Activated T-helper 17 cell treated with anti-CD3 and anti-CD28 coated beads, Interleukin-2, amount 50 U/mL, for 72 hours (primary cell): ENCODE results near the gene CKS2. TPM values are rescaled to one million over a fixed set of nuclear protein-coding genes. Genes with fewer than 3 reads are reported as not detected.
A peak's percentile ranks its signal among the peaks of the same experiment; 100 is the strongest.
"Not testable (repeated sequence)": the region's sequence is repeated elsewhere in the genome, so short reads cannot be mapped to it uniquely, and the experiment has no call there.

ENCODE experiments used
- ATAC-seq: fragments of 150-1000 bp; cut with Tn5 transposase; replicated peaks from 2 replicates; pipeline ENCODE4 v1.10.0; 2021; ENCODE audit warnings: mild to moderate bottlenecking, moderate library complexity
- H3K27ac Mint-ChIP-seq: one replicate; pipeline ENCODE4 v1.8.0; 2022; ENCODE audit warnings: mixed read lengths
- H3K27me3 Mint-ChIP-seq: one replicate; pipeline ENCODE4 v1.8.0; 2022; ENCODE audit warnings: mixed read lengths
- H3K36me3 Mint-ChIP-seq: one replicate; pipeline ENCODE4 v1.8.0; 2022; ENCODE audit warnings: low read depth, mild to moderate bottlenecking, mixed read lengths
- H3K4me1 Mint-ChIP-seq: one replicate; pipeline ENCODE4 v1.8.0; 2022; ENCODE audit warnings: mixed read lengths
- H3K4me3 Mint-ChIP-seq: one replicate; pipeline ENCODE4 v1.8.0; 2022; ENCODE audit warnings: mild to moderate bottlenecking, mixed read lengths
- H3K9me3 Mint-ChIP-seq: one replicate; pipeline ENCODE4 v1.8.0; 2022; ENCODE audit warnings: mixed read lengths
- total RNA-seq, 2 donors: library from RNA; stranded (reverse); gene quantifications; one replicate each; pipeline ENCODE4 v1.2.3, GENCODE V29; 2022

The CKS2 gene
- total RNA-seq, 2 donors from 2014 or later, result 179 to 230 TPM

DNA sequence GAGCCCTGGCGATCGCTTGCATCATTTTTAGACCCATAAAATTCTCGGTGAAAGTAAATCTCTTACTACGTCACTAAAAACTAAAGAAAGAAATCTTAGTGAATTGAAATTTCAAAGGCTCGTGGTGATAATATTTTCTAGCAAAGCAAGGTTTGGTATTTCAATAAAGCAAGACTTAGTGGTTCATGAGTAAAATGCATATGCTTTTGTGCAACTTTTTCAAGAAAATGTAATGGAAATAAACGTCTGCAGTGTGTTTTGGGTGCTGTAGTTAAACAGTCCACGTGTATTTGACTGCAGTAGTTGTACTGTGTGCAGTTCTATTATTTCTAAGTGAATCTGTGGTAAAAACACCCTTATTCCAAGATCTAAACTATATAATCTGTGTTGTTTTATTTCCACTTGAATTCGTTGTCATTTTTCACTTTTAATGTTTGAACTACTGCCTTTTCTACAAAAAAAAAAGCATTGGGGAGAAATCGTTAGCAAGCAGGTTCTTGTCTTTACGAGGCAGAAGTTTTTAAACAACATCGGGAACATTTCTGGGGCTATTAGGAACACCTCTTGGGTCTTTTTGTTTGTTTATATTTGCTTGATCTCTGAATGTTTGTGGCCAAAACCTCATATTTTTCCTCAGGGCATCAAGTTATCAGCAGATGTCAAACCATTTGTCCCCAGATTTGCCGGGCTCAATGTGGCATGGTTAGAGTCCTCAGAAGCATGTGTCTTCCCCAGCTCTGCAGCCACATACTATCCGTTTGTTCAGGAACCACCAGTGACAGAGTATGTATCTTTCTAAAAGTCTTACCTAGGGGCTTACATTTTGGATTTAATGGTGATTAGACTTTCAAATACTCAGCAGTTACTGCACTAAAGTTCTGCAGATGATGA lies 8.3 kb downstream of the CKS2 start:
- Mint-ChIP-seq H3K27ac (peak overlapping the region; percentile 97), H3K9me3 (no peaks in the 10 kb centered on the region), H3K4me1 (peaks cover 46% of the 10 kb centered on the region), H3K4me3 (peak overlapping the region; percentile 93), H3K27me3 (no peaks in the 10 kb centered on the region), H3K36me3 (peaks cover 98% of the 10 kb centered on the region)
- no peak for ATAC-seq

- Mint-ChIP-seq H3K27ac (peak overlapping the region; percentile 60), H3K4me1 (peaks cover 27% of the 10 kb centered on the region), H3K9me3 (no peaks in the 10 kb centered on the region), H3K36me3 (peaks cover 98% of the 10 kb centered on the region), H3K27me3 (no peaks in the 10 kb centered on the region), H3K4me3 (no peak overlapping the region)
- no peak for ATAC-seq
Observed at GRCh38 chr9:89323390-89323789, 12.4 kb downstream of the CKS2 start.

- ATAC-seq, result no peak
- peak overlapping the region; percentile 30 for H3K27ac Mint-ChIP-seq
- no peak overlapping the region for H3K4me3 Mint-ChIP-seq
- H3K9me3 Mint-ChIP-seq, result no peaks in the 10 kb centered on the region
- no peaks in the 10 kb centered on the region for H3K27me3 Mint-ChIP-seq
- H3K4me1 Mint-ChIP-seq, result peaks cover 18% of the 10 kb centered on the region
- peaks cover 99% of the 10 kb centered on the region for H3K36me3 Mint-ChIP-seq
Observed at GRCh38 chr9:89325733-89326132, 14.7 kb downstream of the CKS2 start.

DNA sequence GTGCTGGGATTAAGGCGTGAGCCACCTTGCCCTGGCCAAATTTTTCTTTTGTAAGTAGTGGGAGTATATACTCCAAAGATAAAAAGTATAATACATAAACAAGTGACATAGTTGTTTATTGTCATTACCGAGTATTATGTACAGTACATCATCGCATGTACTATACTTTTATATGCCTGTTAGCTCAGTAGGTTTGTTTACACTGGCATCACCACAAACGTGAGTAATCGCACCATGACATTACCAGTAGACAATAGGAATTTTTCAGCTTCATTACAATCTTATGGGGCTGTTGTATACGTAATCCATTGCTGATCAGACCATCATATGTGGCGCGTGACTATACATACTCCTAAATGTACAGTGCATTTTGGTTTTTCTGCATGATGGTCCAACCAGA lies 17.1 kb downstream of the CKS2 start:
- ATAC-seq, result no peak
- H3K9me3 Mint-ChIP-seq, result no peaks in the 10 kb centered on the region
- peaks cover 4% of the 10 kb centered on the region for H3K4me1 Mint-ChIP-seq
- no peak overlapping the region for H3K27ac Mint-ChIP-seq
- H3K4me3 Mint-ChIP-seq, result no peak overlapping the region
- peaks cover 100% of the 10 kb centered on the region for H3K36me3 Mint-ChIP-seq
- no peaks in the 10 kb centered on the region for H3K27me3 Mint-ChIP-seq

DNA sequence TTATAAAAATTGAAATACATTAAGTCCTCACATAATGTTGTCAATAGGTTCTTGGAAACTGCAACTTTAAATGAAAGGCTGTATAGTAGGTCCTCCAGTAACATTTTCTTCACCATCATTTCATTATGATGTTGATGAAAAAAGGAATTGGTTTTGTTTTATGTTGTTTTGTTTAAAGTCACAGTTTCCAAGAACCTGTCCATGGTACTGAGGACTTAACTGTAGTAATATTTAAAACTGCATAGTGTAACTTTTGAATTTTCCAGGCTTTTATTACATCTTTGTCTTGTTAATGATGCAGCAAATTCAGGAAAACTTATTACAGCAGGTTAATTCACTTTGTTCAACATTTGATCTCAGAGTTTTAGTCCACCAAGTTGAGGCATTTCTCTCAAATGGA lies 18.9 kb downstream of the CKS2 start:
- Mint-ChIP-seq H3K27me3 (no peaks in the 10 kb centered on the region), H3K9me3 (no peaks in the 10 kb centered on the region), H3K4me3 (no peak overlapping the region), H3K36me3 (peaks cover 100% of the 10 kb centered on the region), H3K27ac (no peak overlapping the region), H3K4me1 (no peaks in the 10 kb centered on the region)
- ATAC-seq, result no peak

DNA sequence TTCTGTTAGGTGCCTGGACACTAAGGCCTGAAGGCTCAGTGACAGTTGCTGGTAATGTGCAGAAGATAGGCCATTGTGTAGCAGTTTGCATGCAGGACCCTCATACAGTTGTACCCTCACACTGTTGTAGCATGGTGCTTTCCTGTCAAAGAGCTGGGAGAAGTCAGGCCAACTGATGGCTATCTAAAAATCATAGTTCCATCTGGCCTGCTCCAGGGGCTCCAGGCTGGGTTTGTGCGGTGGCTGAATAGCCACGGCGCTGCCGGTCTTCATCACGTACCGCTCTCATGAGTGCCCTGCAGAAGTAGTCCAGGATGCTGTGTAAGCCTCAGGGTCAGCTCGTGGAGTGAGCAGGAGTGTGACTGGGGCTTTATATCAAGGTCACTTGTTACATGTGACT lies 19.5 kb downstream of the CKS2 start:
- Mint-ChIP-seq H3K4me3 (no peak overlapping the region), H3K9me3 (no peaks in the 10 kb centered on the region), H3K27me3 (no peaks in the 10 kb centered on the region), H3K36me3 (peaks cover 100% of the 10 kb centered on the region), H3K27ac (no peak overlapping the region), H3K4me1 (no peaks in the 10 kb centered on the region)
- no peak for ATAC-seq

DNA sequence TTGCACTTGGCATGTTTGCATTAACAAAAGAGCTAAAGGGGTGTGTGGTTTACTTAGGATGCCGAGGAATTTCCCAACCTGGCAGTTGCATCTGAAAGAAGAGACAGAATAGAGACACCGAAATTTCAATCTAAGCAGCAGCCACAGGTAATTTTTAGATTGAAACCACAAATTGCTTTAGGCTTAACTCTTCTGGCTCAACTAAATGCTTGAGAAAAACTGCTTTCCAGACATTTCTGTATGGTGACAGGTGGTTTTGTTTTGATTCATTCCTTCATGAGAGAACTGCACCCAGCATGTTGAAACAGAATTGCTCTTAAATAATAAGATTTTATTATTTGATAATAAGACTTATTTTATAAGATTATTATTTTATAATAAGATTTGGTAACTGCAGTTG lies 28.8 kb downstream of the CKS2 start:
- Mint-ChIP-seq H3K4me3 (peak overlapping the region; percentile 69), H3K27me3 (no peaks in the 10 kb centered on the region)
- peak; percentile 59 for ATAC-seq

GRCh38 chr9:89340332-89340731 lies 29.3 kb downstream of the CKS2 start:
- Mint-ChIP-seq H3K9me3 (no peaks in the 10 kb centered on the region), H3K36me3 (peaks cover 100% of the 10 kb centered on the region), H3K27me3 (no peaks in the 10 kb centered on the region), H3K27ac (peak overlapping the region; percentile 89), H3K4me1 (peaks cover 50% of the 10 kb centered on the region), H3K4me3 (peak overlapping the region; percentile 69)
- peak; percentile 94 for ATAC-seq

More for the DNA sequence above, 28.8 kb downstream of the CKS2 start:
- Mint-ChIP-seq H3K4me1 (peaks cover 46% of the 10 kb centered on the region), H3K27ac (peak overlapping the region; percentile 89), H3K9me3 (no peaks in the 10 kb centered on the region), H3K36me3 (peaks cover 100% of the 10 kb centered on the region)

- no peak for ATAC-seq
- H3K9me3 Mint-ChIP-seq, result no peaks in the 10 kb centered on the region
- peaks cover 100% of the 10 kb centered on the region for H3K36me3 Mint-ChIP-seq
- H3K27ac Mint-ChIP-seq, result no peak overlapping the region
- no peaks in the 10 kb centered on the region for H3K27me3 Mint-ChIP-seq
- H3K4me3 Mint-ChIP-seq, result no peak overlapping the region
- H3K4me1 Mint-ChIP-seq, result peaks cover 55% of the 10 kb centered on the region
Observed at GRCh38 chr9:89342213-89342612, 31.2 kb downstream of the CKS2 start.

GRCh38 chr9:89342948-89343347 lies 32.0 kb downstream of the CKS2 start:
- Mint-ChIP-seq H3K4me1 (peaks cover 50% of the 10 kb centered on the region), H3K27me3 (no peaks in the 10 kb centered on the region), H3K4me3 (no peak overlapping the region), H3K27ac (peak overlapping the region; percentile 65), H3K36me3 (peaks cover 100% of the 10 kb centered on the region), H3K9me3 (no peaks in the 10 kb centered on the region)
- ATAC-seq, result no peak

GRCh38 chr9:89343812-89344211 lies 32.8 kb downstream of the CKS2 start:
- not testable (repeated sequence) for H3K27me3 Mint-ChIP-seq
- peaks cover 46% of the 10 kb centered on the region for H3K4me1 Mint-ChIP-seq
- peak overlapping the region; percentile 65 for H3K27ac Mint-ChIP-seq

GRCh38 chr9:89345476-89345875 lies 34.5 kb downstream of the CKS2 start:
- Mint-ChIP-seq H3K27me3 (no peaks in the 10 kb centered on the region), H3K4me1 (peaks cover 40% of the 10 kb centered on the region), H3K36me3 (peaks cover 100% of the 10 kb centered on the region), H3K4me3 (no peak overlapping the region), H3K9me3 (no peaks in the 10 kb centered on the region), H3K27ac (peak overlapping the region; percentile 18)
- ATAC-seq, result peak; percentile 37

More at GRCh38 chr9:89343812-89344211, 32.8 kb downstream of the CKS2 start:
- not testable (repeated sequence) for H3K9me3 Mint-ChIP-seq
- peak overlapping the region; percentile 52 for H3K4me3 Mint-ChIP-seq
- peak; percentile 56 for ATAC-seq
- peaks cover 100% of the 10 kb centered on the region for H3K36me3 Mint-ChIP-seq

GRCh38 chr9:89346696-89347095 lies 35.7 kb downstream of the CKS2 start:
- Mint-ChIP-seq H3K36me3 (peaks cover 100% of the 10 kb centered on the region), H3K27me3 (no peaks in the 10 kb centered on the region), H3K27ac (no peak overlapping the region), H3K9me3 (no peaks in the 10 kb centered on the region), H3K4me1 (peaks cover 41% of the 10 kb centered on the region), H3K4me3 (no peak overlapping the region)
- no peak for ATAC-seq

- Mint-ChIP-seq H3K27me3 (no peaks in the 10 kb centered on the region), H3K4me1 (peaks cover 46% of the 10 kb centered on the region), H3K27ac (peak overlapping the region; percentile 36), H3K9me3 (no peaks in the 10 kb centered on the region), H3K36me3 (peaks cover 100% of the 10 kb centered on the region), H3K4me3 (no peak overlapping the region)
- ATAC-seq, result no peak
Observed at GRCh38 chr9:89347651-89348050, 36.7 kb downstream of the CKS2 start.

DNA sequence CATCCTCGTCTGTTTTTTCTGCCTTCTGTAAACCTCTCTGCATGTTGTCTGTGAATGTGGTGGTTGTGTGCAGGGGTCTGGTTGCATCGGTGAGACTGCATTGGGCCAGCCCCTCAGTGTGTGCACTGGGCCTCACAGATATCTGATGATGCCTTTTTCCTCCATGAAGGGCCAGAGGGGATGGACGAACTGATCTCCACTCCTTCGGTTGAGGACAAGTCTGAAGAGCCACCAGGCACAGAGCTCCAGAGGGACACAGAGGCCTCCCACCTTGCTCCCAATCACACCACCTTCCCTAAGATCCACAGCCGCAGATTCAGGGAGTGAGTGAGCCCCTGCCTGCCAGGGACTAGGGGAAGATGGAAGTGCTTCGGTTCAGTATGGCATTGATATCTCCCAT lies 38.6 kb downstream of the CKS2 start:
- Mint-ChIP-seq H3K4me1 (peaks cover 28% of the 10 kb centered on the region), H3K27ac (peak overlapping the region; percentile 36), H3K4me3 (no peak overlapping the region), H3K27me3 (no peaks in the 10 kb centered on the region), H3K36me3 (peaks cover 100% of the 10 kb centered on the region), H3K9me3 (no peaks in the 10 kb centered on the region)
- no peak for ATAC-seq
